ENCODE data around the gene SMIM1.
"Not testable (repeated sequence)": the region's sequence is repeated elsewhere in the genome, so short reads cannot be mapped to it uniquely, and the experiment has no call there.

SMIM1 gene

DNA sequence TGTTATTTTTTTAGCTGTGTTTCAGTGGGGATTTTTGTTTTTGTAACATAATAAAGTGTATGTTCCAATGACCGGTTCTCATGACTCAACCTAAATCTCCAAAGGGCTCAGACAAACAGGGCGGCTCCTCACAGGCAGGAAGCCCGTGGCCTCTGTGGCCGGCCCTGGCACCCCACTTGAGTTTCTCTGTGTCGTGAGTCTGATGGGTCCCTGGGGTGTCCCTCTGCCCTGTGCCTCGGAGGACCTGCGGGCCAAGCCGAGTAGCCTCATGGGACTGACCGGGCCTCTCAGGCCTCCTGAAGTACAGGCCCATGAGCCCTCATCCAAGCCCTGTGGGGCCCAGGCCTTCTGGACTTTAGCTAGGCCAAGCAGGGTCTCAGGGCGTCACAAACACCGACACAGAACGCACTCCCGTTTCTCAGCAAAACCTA, 36.4 kb upstream of the SMIM1 start:
- no peak for DNase-seq (ENCODE audit: low read depth in 2 of 2, low spot score in 1 of 2)

DNA sequence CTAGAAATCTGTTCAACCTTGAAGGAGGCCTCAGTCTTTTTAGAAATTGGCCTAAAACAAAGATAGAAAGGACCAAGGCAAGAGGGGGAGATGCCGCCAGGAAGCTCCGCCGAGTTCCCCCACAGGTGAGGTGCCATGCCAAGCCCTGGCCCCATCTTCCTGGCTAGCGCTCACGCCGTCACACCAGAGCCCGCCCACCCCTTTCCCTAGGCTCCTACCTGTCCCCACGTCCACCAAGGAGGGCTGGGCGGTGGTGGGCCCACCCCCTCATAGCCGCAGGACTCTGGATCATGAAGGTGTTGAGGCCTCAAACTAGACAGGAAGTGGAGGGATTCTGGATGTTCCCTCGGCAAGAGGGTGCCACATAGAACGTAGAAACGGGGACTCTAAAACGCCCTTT, 35.8 kb upstream of the SMIM1 start:
- no peak for DNase-seq (ENCODE audit: low read depth in 2 of 2, low spot score in 1 of 2)

DNA sequence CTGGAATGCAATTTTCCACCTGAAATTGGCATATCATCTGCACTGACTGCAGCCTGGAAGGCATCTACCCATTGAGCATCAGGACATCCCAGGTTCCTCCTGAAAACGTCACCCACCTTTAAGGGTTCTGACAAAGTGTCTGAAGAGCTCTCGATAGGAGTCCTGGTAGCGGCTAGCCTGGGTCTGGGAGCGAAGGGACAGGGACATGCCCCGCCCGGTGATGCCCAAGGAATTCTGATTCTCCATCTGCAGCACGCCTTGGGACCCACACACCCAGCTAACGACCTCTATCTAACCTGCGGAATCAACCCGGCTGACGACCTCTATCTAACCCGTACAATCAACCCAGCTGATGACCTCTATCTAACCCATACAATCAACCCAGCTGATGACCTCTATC, 33.6 kb upstream of the SMIM1 start:
- no peak for DNase-seq (ENCODE audit: low read depth in 2 of 2, low spot score in 1 of 2)

DNA sequence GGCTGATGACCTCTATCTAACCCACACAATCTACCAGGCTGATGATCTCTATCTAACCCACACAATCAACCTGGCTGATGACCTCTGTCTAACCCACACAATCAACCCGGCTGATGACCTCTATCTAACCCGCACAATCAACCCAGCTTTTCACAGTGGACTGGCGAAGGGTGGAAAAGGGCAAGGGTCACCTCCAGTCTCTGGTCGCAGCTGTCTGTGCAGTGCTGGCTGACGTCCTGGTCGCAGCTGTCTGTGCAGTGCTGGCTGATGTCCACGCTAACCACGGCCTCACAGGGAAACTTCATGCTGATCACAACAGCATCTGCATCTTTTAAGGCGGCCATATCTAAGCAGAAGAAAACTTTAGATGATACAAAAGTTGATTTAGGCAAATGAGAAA, 32.5 kb upstream of the SMIM1 start:
- no peak for DNase-seq (ENCODE audit: low read depth in 2 of 2, low spot score in 1 of 2)

DNA sequence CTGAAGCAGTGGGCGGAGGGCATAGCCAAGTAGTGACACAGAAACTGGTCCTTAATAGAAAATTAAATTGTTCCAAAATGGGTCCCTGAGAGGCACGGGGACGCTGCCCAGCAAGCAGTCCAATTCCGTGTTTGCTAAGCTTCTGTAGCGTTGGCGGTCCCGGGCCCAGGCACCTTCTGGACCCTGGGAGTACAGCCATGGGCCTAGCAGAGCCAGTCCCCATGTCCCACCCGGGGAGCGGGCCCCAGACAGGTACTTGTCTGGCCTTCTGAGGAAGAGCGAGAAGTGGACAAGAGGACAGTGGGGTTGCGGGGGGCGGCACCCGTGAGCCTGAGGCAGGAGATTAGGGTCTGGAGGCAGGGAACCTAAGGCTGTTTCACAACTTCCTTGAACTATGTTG, 31.8 kb upstream of the SMIM1 start:
- no peak for DNase-seq (ENCODE audit: low read depth in 2 of 2, low spot score in 1 of 2)

DNA sequence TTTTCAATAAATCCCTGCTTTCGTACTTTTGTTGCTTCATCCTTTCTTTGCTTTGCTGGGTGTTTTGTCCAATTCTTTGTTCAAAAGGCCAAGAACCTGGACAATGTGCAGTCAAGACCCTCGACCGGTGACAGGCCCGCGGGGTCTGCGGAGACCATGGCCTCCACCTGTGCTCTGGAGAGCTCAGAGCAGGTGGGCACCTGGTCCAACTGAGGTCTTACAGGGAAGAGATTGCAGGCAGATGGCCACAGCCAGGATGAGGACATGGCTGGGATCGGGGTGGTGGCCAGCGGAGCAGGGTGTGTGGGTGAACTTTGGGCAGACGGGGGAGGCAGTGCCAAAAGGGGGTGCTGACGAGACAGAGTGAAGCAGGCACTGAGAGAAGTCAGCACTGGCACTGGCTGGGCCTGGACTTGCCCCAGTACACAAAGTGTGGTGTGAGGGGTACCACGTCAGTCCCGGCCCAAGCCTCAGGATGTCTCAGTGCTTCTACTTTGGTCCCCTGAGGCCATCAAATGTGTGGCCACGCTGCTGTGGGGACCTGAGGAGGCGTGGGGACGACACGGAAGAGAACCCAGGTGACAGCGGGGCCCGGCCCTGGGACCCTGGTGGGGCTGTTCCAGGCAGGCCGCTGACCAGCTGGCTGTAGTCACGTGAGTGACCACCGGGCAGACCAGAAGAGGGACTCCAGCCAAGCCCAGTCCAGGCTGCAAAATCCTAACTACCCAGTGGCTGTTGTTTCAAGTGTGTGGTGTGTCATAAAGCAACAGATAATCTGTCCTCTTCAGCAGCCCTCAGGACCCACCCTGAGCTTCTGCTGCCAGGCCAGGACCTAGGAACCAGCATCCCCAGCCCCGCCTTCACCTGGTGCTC, 30.7 kb upstream of the SMIM1 start:
- DNase-seq (ENCODE audit: low read depth in 2 of 2, low spot score in 1 of 2), result no peak

DNA sequence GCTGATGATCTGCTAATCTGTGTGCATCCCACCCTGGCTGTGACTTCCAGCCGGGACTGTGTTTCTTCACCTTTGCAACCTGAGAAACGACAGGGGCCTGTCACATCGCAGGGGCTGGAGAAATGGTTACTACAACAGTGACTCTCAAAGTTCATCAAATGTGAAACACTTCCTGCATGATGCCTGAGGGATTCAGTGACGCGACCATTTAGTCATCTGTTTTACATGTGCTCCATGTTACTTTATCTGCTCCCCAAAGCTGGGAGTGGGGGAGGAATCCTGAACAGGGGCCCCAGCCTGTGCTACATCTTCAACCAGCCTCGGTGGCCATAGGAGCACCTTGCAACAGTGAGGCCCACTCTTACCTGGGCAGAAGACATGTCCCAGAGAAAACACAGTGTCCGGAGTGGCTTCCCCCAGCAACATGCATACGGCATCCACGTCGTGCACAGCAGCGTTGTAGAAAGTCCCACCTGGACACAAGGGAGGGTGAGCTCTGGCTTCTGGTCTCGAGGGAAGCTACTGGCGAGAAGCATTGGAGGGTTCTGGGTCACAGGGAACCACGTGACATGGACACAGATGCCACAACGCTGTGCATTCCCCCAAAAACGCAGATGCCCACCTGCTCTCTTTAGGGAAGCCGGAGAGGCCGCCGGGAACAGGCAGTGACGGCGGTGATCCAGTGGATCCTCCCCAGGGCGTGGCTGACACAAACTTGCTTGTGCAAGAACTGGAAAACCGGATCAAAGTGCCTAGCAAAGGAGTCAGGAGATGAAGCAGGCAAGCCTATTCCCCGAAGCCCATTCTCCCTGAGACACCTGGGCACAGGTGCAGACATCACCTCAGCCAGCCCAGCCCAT, 29.9 kb upstream of the SMIM1 start:
- no peak for DNase-seq (ENCODE audit: low read depth in 2 of 2, low spot score in 1 of 2)

DNA sequence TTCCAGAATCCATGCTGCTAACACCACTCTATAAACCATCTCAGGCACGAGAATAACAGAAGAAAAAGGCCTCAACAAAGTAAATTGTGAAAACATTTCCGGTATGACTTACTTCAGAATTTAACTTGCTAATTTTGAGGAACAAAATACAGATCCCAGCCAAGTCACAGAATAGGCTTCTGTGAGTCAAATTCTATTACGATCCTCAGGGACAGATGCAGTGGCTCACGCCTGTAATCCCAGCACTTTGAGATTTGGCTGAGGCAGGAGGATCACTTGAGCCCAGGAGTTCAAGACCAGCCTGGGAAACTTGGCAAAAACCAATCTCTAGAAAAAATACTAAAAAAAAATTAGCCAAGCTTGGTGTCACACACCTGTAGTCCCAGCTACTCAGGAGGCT, 29.1 kb upstream of the SMIM1 start:
- DNase-seq (ENCODE audit: low read depth in 2 of 2, low spot score in 1 of 2), result no peak

DNA sequence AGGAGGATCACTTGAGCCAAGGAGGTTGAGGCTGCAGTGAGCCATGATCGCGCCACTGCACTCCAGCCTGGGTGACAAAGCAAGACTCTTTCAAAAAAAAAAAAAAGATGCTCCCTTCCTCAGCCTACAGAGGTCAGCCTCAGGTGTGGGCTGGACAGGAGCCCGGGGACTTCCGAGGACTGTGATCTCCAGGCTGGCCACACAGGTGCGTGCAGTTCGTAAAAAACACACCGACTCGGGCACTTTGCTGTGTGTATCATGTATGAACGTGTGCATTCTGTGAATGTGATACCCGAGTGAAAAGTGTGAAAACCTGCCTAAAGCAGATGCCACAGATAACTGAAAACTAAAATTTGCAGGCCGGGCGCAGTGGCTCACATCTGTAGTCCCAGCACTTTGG, 28.7 kb upstream of the SMIM1 start:
- no peak for DNase-seq (ENCODE audit: low read depth in 2 of 2, low spot score in 1 of 2)

DNA sequence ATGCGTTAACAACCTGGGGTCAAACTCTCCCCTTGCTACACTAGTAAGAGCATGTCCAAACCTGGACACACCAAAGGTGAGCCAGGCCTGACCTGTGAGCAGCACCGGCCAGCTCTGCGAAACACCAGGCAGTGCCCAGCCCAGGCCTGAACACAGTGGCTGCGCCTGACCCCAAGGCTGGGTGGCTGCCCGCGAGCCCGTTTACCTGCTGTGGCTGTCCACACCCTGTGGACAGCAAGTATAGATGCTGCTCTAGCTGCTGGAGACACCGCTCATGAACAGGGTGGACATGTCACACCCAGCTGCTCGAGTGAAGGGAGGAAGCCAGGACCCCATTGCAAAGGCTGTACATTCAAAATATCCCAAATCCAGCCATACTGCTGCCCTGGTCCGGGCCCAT, 27.9 kb upstream of the SMIM1 start:
- no peak for DNase-seq (ENCODE audit: low read depth in 2 of 2, low spot score in 1 of 2)

DNA sequence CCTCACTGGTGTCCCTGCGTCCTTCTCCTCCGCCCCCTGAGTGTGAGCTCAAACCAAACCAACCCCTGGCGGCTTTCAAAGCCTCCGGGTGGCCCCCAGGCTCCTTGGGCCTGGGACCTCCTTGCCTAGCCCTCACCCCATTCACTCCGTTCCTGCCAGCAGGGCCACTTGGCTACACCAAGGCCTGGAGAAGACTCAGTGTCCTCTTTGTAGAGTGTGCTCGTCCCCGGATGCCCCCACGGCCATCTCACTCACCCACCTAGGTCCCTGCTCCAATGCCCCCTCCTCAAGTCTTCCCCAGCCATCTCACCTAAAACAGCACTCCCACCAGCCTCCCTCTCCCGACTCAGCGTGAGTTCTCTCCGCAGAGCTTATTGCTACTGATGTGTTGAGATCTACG, 27.5 kb upstream of the SMIM1 start:
- no peak for DNase-seq (ENCODE audit: low read depth in 2 of 2, low spot score in 1 of 2)

DNA sequence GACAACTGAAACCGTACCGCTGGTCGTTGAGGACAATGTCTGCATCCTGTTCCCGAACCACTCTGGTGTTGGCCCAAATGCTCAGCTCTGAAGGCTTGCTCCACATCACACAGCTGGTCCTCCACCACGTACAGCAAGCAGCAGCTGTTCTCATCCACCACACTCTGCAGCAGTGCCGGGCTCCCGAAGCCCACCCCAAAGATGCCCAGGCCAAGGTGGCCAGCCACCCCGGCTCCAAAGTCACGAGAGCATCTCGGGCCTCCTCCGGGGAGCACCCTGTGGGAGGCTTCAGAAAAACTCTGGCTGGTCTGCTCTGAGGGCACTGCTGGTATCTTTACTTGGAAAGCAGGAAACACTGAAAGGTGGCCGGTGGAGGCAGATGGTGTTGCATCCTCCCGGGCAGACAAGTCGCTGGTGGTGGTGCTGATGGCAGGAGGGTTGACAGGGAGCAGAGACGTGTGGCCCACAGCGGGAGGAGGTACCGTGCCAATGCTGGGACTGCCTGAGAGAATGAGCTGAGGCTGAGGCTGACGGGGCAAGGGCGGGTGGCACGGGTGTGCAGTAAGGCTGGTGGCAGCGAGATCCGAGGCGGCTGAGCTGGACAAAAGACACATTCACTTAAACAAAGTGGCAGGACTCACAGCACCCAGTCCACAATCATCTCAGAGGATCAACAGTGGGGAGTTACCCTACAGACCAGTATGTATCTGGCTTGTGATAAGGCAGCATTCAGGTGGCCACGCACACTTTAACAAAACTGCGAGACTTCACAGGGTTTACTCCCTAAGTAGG, 26.8 kb upstream of the SMIM1 start:
- no peak for DNase-seq (ENCODE audit: low read depth in 2 of 2, low spot score in 1 of 2)

DNA sequence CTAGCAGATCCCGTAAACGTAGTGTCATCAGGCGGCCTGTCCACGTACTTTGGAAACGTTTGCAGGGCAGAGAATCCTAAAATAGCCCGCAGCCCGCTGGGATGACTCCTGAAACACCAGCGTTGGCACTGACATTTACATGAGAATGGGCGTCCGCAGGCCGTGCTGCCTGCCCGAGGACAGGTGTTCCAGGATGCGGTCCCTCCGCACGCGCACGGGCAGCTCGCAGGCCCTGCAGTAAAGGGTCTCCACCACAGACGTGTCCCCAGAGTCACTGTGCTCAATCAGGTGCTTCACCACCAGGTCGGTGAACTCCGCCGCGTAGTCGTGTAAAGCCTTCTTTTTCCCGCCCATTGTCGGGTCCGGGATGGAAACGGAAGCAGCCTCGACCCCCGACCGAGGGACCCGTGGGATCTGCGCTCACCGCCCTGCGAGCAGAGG, 26.1 kb upstream of the SMIM1 start:
- DNase-seq (ENCODE audit: low read depth in 2 of 2, low spot score in 1 of 2), result no peak

DNA sequence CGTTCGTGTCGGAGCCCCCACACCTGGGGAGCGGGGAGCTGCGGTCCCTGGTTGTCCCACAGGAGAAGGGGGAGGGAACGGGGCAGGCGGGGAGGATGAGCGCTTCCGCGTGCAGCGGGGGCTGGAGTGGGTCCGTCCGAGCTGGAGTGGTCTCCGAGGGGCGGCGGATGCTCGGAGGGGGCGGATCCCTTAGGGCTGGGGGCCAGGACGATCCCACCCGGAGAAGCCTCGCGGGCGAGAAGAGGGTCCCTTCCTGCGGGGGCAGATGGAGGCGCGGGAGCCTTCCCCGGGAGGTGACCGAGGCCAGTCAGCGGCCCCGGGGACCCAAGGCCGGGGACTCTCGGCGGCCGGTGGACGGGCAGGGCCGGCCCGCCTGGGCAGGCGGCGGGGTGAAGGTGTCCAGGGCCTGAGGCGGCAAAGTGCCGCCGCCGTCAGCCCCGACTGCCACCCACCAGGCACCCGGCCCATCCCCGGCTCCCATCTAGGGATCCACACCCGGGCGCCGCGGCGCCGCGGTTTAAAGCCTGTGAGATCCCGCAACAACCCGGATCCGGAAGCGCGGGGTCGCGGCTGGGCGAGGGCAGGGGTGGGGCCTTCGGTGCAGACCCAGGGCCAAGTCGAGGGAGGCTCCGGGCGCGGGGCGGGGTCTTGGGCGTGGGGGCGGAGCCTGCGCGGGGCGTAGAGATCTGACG, 25.6 kb upstream of the SMIM1 start:
- DNase-seq (ENCODE audit: low read depth in 2 of 2, low spot score in 1 of 2), result peak; percentile 46 to 74

DNA sequence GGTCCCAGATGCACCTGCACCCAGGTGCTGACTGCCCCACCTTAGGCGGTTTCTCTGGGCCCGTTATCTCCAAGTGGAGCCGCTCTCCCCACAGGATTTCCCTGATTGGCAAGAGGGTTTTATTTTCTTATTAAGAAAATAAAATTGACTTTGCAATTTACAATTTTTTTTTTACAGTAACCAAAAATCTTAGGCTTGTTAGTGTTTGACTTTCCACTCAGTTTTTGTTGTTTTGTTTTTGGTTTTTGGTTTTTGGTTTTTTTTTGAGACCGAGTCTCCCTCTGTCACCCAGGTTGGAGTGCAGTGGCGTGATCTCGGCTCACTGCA, 25.1 kb upstream of the SMIM1 start:
- DNase-seq (ENCODE audit: low read depth in 2 of 2, low spot score in 1 of 2), result no peak

DNA sequence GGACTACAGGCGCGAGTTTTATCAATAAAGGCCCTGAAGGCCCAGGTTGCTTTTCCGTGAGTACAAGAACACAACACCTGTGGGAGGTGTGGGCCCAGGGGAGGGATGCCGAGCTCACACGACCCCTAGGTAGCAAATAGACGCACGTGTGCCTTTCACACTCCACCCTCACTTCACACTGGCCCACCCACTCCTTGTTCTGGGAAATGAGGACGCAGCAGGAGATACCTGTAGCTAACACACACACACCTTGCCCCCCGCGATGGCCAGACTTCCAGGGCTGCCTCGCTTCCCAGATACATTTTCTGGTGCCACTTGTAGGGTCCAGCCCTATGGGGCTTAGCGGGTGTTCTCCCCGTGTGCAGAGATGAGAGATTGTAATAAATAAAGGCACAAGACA, 24.6 kb upstream of the SMIM1 start:
- DNase-seq (ENCODE audit: low read depth in 2 of 2, low spot score in 1 of 2), result no peak

DNA sequence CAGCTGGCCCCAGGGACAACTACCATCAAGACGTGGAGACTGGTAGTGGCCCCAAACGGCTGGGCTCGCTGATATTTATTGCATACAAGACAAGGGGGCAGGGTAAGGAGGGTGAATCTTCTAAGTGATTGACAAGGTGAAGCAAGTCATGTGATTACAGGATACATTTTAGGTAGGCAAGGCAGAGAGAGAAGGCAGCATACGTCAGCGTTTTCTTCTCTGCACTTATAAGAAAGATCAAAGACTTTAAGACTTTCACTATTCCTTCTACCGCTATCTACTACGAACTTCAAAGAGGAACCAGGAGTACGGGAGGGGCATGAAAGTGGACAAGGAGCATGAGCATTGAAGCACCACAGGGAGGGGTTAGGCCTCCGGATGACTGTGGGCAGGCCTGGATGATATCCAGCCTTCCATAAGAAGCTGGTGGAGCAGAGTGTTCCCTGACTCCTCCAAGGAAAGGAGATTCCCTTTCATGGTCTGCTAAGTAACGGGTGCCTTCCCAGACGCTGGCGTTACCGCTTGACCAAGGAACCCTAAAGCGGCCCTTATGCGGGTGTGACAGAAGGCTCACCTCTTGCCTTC, 24.1 kb upstream of the SMIM1 start:
- not testable (repeated sequence) for DNase-seq (ENCODE audit: low read depth in 2 of 2, low spot score in 1 of 2)

DNA sequence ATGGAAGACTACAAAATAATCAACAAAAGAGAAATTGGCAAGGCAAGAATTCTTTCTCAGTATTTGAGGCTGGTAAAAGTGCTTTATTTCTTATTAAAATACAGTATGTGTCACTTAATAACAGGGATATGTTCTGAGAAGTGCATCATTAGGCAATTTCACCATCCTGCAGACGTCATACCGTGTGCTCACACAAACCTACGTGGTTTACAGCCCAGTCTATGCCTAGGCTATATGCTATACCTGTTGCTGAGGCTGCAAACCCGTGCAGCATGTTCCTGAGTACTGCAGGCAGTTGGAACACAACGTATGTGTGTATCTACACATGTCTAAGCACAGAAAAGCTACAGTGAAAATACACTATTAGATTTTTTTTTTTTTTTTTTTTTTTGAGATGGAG, 23.0 kb upstream of the SMIM1 start:
- no peak for DNase-seq (ENCODE audit: low read depth in 2 of 2, low spot score in 1 of 2)

DNA sequence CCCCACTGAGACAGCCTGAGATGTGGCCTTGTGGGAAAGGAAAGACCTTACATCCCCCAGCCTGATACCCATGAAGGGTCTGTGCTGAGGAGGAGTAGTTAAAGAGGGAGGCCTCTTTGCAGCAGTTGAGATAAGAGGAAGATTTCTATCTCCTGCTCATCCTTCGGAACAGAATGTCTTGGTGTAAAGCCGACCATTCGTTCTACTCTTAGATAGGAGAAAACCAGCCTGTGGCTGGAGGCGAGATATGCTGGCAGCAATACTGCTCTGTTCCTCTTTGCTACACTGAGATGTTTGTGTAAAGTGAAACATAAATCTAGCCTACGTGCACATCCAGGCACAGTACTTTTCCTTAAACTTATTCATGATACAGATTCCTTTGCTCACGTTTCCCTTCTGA, 21.8 kb upstream of the SMIM1 start:
- no peak for DNase-seq (ENCODE audit: low read depth in 2 of 2, low spot score in 1 of 2)

DNA sequence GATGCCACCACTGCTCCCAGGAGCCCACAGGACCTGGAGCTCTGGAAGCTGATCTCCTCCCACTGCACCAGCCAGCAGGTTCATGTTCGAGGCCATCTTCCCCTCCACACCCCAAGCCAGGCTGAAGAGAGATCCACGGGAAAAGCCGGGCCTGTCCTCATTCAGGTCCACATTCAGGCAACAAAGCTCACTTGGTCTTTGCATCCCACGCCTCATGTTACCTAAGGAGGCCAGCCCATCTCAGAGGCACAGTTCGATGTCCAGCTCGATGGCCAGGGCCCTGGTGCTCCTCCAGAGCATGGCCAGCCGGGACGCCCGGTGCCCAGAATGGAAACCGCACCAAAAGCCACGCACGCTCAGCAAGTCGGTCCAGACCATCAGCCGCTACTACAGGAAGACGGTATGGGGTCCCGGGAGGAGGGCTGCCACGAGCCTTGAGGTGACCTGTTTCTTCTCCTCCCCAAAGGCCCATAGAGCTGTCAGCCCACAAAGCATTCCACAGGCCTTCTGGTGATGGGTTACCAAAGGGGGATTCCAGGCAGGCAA, 20.1 kb upstream of the SMIM1 start, which contains the start of gene CCDC27:
TSS of gene CCDC27 (plus strand) at position 51 of the 546 bp plus-strand sequence. CDS start at position 83, 32 bp downstream.
- no peak for DNase-seq (ENCODE audit: low read depth in 2 of 2, low spot score in 1 of 2)
